Fibroblast of peridontal ligament (primary cell): ENCODE data around the gene ZNF778.
A peak's percentile ranks its signal among the peaks of the same experiment; 100 is the strongest.
"Not testable (repeated sequence)": the region's sequence is repeated elsewhere in the genome, so short reads cannot be mapped to it uniquely, and the experiment has no call there.

Source experiments
- DNase-seq: peaks from one replicate; pipeline ENCODE4 v3.0.0-alpha.2; 2010; ENCODE audit errors: extremely low read depth

The ZNF778 gene

DNA sequence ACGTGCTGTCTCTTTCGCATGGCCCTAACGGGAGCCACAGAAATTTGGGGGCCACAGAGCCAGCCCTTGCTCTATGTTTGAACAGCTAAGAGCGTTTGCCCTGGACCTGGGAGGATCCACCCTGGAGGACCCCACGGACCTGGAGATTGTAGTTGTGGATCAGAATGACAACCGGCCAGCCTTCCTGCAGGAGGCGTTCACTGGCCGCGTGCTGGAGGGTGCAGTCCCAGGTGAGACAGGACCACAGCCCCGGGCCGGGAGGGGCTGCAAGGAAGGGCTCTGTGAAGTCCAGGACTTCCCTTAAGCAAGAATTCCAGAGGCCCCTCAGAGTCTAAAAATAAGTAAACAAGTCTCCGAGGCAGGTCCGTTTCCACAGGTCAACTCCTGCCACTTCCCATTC is 34.0 kb upstream of the ZNF778 start:
- DNase-seq, result no peak

DNA sequence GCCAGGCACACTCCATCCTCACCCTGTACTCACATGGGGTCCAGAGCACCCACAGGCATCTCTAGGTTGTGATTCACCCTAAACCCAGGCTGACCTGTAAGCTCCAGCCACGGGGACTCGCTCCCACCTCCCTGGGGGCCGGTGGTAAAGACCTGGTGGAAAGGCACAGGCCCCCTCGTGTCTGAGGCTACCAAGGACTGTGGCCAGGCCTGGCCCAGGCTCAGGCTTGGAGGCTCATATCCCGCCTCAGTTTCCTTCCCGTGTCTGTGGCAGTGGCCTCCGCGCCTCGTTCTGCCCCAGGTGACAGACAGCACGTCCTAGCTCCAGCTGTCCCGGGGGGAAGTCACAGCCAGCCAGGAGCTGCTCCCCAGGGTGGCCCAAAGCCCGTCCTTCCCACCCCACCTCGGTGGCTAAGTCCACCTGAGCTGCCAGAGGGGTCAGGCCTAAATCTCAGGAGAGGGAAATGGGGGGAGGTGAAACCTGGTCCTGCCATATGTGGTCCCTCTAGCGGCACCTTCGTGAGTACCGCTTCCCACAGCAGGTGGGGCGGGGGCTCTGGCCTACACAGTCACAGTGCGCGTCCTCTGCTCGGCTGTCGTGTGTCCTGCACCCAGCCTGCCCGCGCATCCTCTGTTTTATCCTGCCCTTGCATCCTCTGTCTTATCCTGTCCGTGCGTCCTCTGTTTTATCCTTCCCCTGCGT is 33.4 kb upstream of the ZNF778 start:
- no peak for DNase-seq

DNA sequence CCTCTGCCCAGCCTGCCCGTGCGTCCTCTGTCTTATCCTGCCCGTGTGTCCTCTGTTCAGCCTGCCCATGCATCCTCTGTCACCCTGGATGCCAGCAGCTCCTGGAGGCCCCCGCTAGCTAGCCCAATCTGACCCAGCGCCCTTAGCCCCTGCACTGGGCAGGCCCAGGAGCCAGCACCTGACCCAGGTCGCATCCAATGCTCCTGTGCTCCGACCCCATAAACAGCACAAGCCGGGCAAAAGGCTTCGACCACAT is 32.9 kb upstream of the ZNF778 start:
- DNase-seq, result no peak

DNA sequence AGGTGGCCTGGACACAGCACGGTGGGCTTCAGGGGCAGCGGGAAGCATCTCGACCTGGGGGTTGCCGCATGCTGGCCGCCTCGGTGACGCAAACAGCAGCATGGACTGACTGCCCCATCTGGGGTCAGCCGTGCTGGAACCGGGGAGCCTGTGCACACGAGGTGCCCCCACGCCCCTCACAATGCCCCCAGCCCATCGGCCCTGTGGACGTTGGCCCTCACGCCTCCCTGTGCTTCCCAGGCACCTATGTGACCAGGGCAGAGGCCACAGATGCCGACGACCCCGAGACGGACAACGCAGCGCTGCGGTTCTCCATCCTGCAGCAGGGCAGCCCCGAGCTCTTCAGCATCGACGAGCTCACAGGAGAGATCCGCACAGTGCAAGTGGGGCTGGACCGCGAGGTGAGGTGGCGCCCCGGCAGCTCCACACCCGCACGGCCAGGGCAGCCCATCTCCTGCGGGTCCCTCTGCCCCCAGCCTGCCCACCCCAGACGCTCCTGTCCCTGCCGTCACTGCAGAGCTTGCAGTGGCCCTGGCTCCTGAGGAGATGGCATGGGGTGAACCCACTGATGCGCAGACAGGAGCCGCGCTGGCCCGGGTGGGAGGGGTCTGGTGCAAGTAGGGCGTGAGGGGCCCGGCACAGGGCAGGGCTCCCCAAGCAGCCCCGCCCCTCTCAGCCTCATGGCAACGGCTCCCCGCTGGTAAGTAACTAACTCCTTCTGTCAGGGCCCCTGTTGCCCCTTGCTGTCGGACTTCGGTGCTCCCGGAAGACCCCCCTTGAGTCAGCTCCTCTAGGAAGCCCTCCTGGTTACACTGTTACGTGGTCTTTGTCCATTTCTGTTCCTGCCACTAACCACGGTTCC is 32.3 kb upstream of the ZNF778 start:
- no peak for DNase-seq

DNA sequence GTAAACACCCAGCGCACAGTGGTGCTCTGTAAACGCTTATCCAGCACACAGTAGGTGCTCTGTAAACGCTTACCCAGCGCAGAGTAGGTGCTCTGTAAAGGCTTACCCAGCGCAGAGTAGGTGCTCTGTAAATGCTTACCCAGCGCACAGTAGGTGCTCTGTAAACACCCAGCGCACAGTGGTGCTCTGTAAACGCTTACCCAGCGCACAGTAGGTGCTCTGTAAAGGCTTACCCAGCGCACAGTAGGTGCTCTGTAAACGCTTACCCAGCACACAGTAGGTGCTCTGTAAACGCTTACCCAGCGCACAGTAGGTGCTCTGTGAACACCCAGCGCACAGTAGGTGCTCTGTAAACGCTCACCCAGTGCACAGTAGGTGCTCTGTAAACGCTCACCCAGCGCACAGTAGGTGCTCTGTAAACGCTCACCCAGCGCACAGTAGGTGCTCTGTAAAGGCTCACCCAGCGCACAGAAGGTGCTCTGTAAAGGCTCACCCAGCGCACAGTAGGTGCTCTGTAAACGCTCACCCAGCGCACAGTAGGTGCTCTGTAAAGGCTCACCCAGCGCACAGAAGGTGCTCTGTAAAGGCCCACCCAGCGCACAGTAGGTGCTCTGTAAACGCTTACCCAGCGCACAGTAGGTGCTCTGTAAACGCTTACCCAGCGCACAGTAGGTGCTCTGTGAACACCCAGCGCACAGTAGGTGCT is 31.5 kb upstream of the ZNF778 start:
- DNase-seq, result not testable (repeated sequence)

DNA sequence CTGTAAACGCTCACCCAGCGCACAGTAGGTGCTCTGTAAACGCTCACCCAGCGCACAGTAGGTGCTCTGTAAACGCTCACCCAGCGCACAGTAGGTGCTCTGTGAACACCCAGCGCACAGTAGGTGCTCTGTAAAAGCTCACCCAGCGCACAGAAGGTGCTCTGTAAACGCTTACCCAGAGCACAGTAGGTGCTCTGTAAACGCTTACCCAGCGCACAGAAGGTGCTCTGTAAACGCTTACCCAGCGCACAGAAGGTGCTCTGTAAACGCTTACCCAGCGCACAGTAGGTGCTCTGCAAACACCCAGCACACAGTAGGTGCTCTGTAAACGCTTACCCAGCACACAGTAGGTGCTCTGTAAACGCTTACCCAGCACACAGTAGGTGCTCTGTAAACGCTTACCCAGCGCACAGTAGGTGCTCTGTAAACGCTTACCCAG is 30.9 kb upstream of the ZNF778 start:
- not testable (repeated sequence) for DNase-seq

DNA sequence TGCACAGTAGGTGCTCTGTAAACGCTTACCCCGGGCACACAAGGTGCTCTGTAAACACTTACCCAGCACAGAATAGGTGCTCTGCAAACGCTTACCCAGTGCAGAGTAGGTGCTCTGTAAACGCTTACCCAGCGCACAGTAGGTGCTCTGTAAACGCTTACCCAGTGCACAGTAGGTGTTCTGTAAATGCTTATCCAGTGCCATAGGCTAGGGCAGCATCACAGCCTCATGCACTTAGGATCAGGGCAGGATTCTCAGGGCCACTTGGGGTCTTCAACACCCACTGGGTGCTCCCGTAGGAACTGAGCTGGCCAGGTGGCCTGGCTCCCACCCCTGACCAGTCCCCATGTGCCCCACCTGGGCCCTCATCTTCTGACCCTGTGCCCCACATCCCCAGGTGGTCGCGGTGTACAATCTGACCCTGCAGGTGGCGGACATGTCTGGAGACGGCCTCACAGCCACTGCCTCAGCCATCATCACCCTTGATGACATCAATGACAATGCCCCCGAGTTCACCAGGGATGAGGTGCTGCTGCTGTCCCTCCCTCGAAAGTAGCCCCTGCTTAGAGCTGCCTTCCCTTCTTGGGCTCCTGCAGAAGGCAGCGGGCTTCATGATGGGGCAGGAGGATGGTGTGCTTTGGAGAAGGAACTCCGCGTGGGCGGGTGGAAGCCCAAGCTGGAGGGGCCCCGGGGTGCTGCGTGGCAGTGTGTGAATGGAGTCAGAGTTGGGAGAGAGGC is 30.3 kb upstream of the ZNF778 start:
- no peak for DNase-seq

DNA sequence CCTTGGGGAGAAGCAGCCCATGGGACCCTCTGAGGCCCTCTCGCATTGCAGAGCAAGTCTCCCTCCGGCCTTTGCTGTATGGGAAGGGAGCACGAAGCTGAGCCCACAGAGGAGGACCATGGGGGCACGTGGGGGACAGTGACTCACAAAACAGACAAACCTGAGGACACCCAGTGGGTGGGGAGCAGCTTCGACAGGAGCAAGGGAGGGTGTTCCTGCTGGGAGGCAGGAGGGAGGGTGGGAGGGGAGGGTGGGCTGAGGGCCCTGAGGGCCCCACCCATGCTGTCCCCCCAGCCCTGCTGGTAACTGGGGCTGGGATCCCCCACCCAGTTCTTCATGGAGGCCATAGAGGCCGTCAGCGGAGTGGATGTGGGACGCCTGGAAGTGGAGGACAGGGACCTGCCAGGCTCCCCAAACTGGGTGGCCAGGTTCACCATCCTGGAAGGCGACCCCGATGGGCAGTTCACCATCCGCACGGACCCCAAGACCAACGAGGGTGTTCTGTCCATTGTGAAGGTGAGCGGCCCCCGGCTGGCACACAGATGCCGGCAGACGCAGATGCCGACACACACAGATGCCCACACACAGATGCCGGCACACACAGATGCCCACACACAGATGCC is 29.6 kb upstream of the ZNF778 start:
- no peak for DNase-seq

DNA sequence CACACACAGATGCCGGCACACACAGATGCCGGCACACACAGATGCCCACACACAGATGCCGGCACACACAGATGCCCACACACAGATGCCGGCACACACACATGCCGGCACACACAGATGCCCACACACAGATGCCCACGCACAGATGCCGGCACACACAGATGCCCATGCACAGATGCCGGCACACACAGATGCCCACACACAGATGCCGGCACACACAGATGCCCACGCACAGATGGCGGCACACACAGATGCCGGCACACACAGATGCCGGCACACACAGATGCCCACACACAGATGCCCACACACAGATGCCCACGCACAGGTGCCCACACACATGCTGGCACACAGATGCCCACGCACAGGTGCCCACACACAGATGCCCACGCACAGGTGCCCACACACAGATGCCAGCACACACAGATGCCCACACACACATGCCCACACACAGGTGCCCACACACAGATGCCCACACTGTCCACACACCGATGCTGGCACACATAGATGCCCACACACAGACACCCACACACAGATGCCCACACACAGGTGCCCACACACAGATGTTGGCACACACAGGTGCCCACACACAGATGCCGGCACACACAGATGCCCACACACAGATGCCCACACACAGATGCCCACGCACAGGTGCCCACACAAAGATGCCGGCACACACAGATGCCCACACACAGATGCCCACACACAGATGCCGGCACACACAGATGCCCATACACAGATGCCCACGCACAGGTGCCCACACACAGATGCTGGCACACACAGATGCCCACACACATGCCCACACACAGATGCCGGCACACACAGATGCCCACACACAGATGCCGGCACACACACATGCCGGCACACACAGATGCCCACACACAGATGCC is 28.8 kb upstream of the ZNF778 start:
- not testable (repeated sequence) for DNase-seq

DNA sequence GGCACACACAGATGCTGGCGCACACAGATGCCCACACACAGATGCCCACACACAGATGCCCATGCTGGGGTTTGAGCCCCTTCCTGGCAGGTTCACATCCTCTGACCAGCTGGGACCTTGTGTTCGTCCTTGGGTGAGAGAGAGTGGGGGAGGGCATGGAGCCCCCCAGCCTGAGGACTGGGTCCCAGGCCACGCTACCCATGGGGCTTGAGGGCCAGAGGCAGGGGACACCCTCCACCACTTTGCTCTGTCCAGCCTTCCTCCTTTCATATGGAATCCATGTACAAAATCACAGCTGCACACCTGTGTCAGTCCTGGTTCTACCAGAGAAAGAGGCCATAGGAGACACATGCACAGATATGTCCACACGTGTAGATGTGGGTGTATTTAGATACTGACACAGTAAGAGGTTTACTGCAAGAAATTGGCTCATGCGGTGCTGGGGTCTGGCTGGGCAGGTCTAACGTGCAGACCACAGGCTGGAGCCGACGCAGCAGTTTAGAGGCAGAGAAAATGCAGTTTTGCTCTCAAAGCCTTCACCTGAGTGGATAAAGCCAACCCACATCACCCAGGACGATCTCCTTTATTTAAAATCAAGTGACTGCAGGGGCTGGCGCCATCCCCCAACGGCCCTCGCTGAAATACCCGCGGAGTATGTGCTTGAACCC is 28.0 kb upstream of the ZNF778 start:
- DNase-seq, result no peak

DNA sequence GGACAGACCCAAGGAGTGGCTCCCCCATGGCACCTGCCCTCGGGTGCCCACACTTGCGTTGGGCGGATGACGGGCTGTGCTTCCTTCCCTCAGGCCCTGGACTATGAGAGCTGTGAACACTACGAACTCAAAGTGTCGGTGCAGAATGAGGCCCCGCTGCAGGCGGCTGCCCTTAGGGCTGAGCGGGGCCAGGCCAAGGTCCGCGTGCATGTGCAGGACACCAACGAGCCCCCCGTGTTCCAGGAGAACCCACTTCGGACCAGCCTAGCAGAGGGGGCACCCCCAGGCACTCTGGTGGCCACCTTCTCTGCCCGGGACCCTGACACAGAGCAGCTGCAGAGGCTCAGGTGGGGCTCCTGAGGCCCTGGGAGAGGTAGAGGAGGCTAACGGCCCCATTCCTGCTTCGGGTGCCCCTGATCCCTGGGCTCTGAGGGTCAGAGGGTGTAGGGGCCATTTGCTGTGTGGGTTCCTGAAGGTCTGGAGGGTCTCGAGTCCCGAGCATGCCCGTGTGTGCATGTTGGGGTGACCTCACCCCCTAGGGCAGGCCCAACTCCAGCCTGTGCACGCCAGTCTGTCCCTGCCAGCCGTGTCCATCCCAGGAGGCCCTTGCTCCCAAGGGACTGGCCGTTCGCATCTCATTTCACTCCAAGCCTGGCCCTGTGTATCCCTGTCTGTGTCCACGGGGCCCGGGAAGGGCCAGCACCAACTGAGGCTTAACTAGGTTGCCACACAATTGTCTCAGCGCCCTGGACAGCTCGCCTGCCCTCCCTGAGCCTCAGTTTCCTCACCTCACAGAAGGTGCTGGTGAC is 27.1 kb upstream of the ZNF778 start:
- no peak for DNase-seq

DNA sequence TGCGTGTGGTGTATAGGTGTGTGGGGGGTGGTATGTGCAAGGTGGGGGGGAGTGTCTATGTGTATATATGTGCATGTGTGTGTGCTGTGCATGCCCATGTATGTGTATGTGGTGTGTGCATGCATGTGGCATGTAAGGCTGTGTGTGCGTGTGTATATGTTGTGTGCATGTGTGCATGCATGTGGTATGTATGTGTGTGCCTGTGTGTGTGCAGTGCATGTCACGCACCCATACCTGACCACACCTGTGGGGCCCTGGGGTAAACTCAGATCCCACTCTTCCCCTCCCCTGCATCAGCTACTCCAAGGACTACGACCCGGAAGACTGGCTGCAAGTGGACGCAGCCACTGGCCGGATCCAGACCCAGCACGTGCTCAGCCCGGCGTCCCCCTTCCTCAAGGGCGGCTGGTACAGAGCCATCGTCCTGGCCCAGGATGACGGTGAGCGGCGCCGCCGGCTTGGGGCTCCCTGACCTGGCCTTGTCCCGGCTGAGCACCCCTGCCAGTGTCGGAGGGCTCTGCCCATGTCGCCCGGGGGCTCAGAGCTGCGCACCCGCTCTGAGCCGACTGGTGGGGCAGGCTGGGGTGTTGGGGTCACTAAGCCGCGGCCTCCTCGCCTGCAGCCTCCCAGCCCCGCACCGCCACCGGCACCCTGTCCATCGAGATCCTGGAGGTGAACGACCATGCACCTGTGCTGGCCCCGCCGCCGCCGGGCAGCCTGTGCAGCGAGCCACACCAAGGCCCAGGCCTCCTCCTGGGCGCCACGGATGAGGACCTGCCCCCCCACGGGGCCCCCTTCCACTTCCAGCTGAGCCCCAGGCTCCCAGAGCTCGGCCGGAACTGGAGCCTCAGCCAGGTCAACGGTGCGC is 26.2 kb upstream of the ZNF778 start:
- no peak for DNase-seq

DNA sequence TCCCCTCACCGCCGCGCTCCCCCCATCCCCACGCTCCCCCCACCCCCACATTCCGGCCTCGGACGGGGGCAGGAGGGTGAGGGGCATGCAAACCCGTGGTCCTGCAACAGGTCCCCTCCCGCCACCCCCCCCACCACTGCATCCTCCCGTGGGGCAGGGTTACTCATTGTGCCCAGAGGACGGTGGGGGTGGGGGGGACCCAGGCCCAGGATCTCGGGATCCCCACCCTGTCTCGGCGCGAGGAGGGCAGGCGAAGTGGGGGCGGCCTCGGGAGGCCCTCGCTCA is 25.7 kb upstream of the ZNF778 start:
- no peak for DNase-seq

DNA sequence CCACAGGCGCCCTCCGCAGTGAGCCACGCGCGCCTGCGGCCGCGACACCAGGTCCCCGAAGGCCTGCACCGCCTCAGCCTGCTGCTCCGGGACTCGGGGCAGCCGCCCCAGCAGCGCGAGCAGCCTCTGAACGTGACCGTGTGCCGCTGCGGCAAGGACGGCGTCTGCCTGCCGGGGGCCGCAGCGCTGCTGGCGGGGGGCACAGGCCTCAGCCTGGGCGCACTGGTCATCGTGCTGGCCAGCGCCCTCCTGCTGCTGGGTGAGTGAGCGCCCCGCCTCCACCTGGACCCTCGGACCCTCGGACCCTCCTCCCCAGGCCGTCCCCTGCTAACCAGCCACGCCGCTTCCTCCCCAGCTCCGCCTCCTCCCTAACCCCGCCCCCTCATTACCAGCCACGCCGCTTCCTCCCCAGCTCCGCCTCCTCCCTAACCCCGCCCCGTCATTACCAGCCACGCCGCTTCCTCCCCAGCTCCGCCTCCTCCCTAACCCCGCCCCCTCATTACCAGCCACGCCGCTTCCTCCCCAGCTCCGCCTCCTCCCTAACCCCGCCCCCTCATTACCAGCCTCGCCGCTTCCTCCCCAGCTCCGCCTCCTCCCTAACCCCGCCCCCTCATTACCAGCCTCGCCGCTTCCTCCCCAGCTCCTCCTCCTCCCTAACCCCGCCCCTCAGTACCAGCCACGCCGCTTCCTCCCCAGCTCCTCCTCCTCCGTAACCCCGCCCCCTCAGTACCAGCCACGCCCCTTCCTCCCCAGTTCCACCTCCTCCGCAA is 25.1 kb upstream of the ZNF778 start:
- peak; percentile 92 for DNase-seq

DNA sequence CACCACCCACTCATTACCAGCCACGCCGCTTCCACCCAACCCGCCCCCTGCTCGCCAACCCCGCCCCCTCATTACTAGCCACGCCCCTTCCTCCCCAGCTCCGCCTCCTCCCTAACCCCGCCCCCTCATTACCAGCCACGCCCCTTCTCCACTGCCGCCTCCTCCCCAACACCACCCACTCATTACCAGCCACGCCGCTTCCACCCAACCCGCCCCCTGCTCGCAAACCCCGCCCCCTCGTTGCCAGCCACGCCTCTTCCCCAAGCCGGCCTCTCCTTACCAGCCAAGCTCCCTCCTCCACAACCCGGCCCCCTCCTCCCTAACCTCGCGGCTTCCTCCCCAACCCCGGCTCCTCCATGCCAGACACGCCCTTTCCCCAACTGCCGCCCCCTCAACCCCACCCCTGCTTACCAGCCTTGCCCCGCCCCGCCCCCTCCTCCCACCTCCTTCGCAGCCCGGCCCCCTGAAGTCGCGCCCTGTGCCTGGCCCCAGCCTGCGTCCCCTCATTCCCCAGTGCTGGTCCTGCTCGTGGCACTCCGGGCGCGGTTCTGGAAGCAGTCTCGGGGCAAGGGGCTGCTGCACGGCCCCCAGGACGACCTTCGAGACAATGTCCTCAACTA is 24.4 kb upstream of the ZNF778 start:
- DNase-seq, result peak; percentile 79

DNA sequence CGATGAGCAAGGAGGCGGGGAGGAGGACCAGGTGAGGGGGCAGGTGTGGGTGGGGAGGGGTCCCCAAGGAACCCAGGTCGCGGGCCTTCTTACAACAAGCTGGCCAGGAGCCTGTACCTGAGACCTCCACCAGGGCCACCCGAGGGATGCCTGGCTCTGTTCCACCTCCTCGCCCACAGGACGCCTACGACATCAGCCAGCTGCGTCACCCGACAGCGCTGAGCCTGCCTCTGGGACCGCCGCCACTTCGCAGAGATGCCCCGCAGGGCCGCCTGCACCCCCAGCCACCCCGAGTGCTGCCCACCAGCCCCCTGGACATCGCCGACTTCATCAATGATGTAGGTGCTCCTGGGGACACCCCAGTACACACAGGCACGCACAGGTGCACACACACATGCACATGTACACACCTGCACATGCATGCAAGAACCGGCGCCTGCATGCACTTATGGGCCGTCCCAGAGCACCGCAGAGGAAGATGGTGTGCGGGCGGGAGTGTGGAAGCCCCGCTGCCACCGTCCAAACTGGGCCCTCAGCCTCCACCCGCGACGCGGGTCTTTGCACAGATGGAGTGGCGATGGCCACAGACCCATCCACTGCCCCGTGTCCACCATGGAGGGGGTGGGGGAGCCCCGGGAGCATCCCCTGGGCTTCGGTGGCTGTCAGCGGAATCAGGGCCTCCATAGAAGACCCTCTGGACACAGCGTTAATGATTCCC is 23.8 kb upstream of the ZNF778 start:
- DNase-seq, result no peak
